ENCODE measurements around the gene CNTNAP2. TPM values are rescaled to one million over a fixed set of nuclear protein-coding genes. Genes with fewer than 3 reads are reported as not detected.

The CNTNAP2 gene
- total RNA-seq, 1 experiment from 2014 or later: 0.03 TPM

- Histone ChIP-seq H3K27ac (ENCODE audit: low read length) (no peak overlapping the region), H3K9me3 (ENCODE audit: control insufficient read depth, insufficient read depth, low read depth, low read length) (no peaks in the 10 kb centered on the region), H3K4me3 (ENCODE audit: low read depth in 2 of 2, low read length in 2 of 2) (no peak overlapping the region), H3K4me1 (ENCODE audit: control insufficient read depth, insufficient read depth, low read length) (no peaks in the 10 kb centered on the region), H3K36me3 (ENCODE audit: control insufficient read depth, insufficient read depth, low read length) (no peaks in the 10 kb centered on the region), H3K27me3 (ENCODE audit: control insufficient read depth, insufficient read depth, low read length) (no peaks in the 10 kb centered on the region)
- ATAC-seq: no peak
- no peak for DNase-seq (ENCODE audit: low read depth, low spot score)
- CTCF ChIA-PET: no interaction called here
- TF ChIP-seq TCF7L2 (IDR thresholded peaks at IDR 0.05; ENCODE audit: low read depth, low read length) (no peak), POLR2AphosphoS5 (IDR thresholded peaks at IDR 0.05; ENCODE audit: low read depth, low read length) (no peak), SIN3A (IDR thresholded peaks at IDR 0.05; ENCODE audit: borderline replicate concordance, insufficient read depth, low read depth, low read length) (no peak), CTCF (IDR thresholded peaks at IDR 0.05) (no peak), REST (IDR thresholded peaks at IDR 0.05; ENCODE audit: insufficient read depth in 1 of 2, low read depth in 2 of 2, low read length in 1 of 2) (no peak)
- intact Hi-C loops (cut with micrococcal nuclease; ENCODE audit: unreplicated experiment) (no loop called here), in situ Hi-C loops (cut with HindIII; ENCODE audit: low pct_unique_long_range_greater_than_20kb, low sequenced_read_pairs) (no loop called here)
- BruUV-seq (replicated peaks): no TSS peak
- POLR2A ChIA-PET: no interaction called here
These were observed 203.0 kb downstream of the CNTNAP2 start for GRCh38 chr7:146319629-146320028.

- no peak for ATAC-seq
These were observed 204.7 kb downstream of the CNTNAP2 start for GRCh38 chr7:146321301-146321700.

More at GRCh38 chr7:146321301-146321700, 204.7 kb downstream of the CNTNAP2 start:
- in situ Hi-C loops (cut with HindIII; ENCODE audit: low pct_unique_long_range_greater_than_20kb, low sequenced_read_pairs): no loop called here
- TF ChIP-seq POLR2AphosphoS5 (IDR thresholded peaks at IDR 0.05; ENCODE audit: low read depth, low read length) (no peak), REST (IDR thresholded peaks at IDR 0.05; ENCODE audit: insufficient read depth in 1 of 2, low read depth in 2 of 2, low read length in 1 of 2) (no peak), CTCF (IDR thresholded peaks at IDR 0.05) (no peak), TCF7L2 (IDR thresholded peaks at IDR 0.05; ENCODE audit: low read depth, low read length) (no peak), SIN3A (IDR thresholded peaks at IDR 0.05; ENCODE audit: borderline replicate concordance, insufficient read depth, low read depth, low read length) (no peak)
- Histone ChIP-seq H3K9me3 (ENCODE audit: control insufficient read depth, insufficient read depth, low read depth, low read length) (no peaks in the 10 kb centered on the region), H3K4me1 (ENCODE audit: control insufficient read depth, insufficient read depth, low read length) (no peaks in the 10 kb centered on the region), H3K27me3 (ENCODE audit: control insufficient read depth, insufficient read depth, low read length) (no peaks in the 10 kb centered on the region), H3K4me3 (ENCODE audit: low read depth in 2 of 2, low read length in 2 of 2) (no peak overlapping the region), H3K27ac (ENCODE audit: low read length) (no peak overlapping the region), H3K36me3 (ENCODE audit: control insufficient read depth, insufficient read depth, low read length) (no peaks in the 10 kb centered on the region)
- POLR2A ChIA-PET: no interaction called here
- intact Hi-C loops (cut with micrococcal nuclease; ENCODE audit: unreplicated experiment): no loop called here
- BruUV-seq (replicated peaks): no TSS peak
- CTCF ChIA-PET: no interaction called here
- DNase-seq (ENCODE audit: low read depth, low spot score): no peak
